Mesenteric fat pad (tissue), 1 donor: Measurements from ENCODE around the gene PATJ. TPM values are rescaled to one million over a fixed set of nuclear protein-coding genes. Genes with fewer than 3 reads are reported as not detected.
"Not testable (repeated sequence)": the region's sequence is repeated elsewhere in the genome, so short reads cannot be mapped to it uniquely, and the experiment has no call there.

Experiments used
- DNase-seq: peaks from one replicate; pipeline ENCODE4 v3.0.0-alpha.2; 2020; ENCODE audit warnings: low spot score
- total RNA-seq: library from RNA; stranded (reverse); fragmentation: NEBNext Ultra II Directional; extraction: Animal tissue kit (Norgen Biotek cat#: 25700); gene quantifications from one replicate; pipeline ENCODE4 v1.2.1, GENCODE V29; 2021
- donor health status: DM: yes; HTN: yes; CAD: no.

Gene PATJ
- total RNA-seq, 1 donor from 2014 or later = 11.1 TPM

- DNase-seq = no peak
These were observed 1.7 kb downstream of the PATJ start for GRCh38 chr1:61743716-61744580.

DNA sequence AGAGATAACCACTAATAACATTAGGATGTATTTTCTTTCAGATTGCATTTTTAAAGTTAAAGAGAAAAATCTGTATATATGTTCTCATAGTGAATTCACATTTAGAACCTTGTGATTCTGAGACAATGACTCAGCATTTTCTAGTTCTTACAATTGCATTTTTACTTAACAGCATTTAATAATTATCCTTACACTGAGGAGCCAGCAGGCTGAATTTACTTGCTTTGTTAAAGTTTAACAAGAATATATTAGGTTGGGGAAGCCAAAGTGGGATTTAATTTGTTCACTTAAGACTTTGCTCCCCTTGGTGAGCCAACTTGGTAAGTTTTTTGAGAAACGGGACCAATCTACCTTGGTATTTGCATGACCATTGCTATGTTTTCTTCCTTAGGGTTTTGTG lies 4.5 kb downstream of the PATJ start:
- no peak for DNase-seq

GRCh38 chr1:61748566-61748965 lies 6.3 kb downstream of the PATJ start:
- no peak for DNase-seq

GRCh38 chr1:61749574-61749973 lies 7.3 kb downstream of the PATJ start:
- no peak for DNase-seq

- no peak for DNase-seq
These were observed 10.7 kb downstream of the PATJ start for GRCh38 chr1:61752921-61753389.

DNA sequence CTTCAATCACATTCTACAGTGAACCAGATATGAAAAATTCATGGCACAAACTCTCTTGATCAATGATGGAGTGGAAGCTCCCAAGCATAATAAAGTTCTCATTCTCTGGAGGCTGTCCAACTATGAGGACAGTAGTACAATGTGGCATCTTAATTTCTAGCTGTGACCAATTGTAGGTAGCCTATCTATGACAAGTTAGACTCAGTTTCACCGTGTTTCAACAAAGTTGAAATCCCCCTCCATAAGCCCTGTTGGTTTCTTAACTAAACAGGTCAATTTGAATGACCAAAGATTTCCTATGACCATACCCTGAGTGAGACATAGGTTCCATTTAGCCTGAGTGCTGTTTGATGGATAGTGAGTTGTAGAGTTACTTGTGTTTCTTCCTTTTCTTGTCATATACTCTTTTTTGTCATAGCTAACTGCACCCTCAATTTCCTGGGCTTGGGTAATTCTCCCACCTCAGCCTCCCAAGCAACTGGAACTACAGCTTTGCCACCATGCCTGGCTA lies 11.8 kb downstream of the PATJ start:
- DNase-seq = no peak

DNA sequence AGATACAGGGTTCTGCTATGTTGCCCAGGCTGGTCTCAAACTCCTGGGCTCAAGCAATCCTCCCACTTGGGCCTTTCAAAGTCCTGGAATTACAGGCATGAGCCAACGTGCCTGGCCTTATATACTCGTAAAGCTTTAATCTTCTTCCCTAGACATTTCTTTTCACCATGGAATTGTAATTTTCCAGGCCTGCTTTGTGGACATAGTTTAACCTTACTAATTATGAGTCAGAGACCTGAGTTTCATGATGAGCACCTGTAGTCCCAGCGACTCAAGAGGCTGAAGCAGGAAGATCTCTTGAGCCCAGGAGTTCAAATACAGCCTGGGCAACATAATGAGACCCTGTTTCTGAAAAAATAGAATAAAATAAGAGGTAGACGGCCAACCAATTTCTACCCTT lies 12.3 kb downstream of the PATJ start:
- DNase-seq = no peak

DNA sequence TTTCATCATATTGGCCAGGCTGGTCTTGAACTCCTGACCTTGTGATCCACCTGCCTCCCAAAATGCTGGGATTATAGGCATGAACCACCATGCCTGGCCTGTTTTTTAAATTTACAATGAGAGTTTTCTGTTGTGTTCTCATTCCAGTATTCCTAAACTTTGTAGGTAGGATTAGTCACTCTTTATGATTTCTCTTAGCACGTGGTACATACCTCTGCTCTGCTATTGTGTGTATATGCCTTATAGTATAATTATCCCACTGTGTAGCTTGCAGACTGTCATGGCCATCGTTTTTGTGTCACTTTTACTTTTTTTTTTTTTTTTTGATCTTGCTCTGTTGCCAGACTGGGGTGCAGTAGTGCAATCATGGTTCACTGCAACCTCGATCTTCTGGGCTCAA lies 14.5 kb downstream of the PATJ start:
- DNase-seq = no peak

GRCh38 chr1:61757950-61758349 lies 15.7 kb downstream of the PATJ start:
- DNase-seq = no peak

DNA sequence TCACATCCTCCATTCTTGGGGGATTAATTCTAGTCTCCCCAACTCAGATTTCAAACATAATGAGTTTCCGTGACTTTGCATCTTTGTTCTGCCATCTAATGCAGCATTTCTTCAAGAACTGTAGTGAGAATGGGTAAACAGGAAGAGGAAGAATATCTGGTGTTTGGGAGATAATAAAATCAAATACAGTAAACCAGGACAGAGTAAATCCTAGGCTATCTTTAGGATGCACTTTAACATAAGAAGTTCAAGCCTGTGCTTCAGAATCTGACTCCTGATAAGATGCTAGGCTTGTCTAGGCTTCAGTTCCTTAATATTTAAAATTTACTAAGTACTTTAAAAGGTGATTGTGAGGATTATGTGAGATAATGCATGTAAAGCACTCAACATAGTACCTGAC lies 27.9 kb downstream of the PATJ start:
- no peak for DNase-seq

DNA sequence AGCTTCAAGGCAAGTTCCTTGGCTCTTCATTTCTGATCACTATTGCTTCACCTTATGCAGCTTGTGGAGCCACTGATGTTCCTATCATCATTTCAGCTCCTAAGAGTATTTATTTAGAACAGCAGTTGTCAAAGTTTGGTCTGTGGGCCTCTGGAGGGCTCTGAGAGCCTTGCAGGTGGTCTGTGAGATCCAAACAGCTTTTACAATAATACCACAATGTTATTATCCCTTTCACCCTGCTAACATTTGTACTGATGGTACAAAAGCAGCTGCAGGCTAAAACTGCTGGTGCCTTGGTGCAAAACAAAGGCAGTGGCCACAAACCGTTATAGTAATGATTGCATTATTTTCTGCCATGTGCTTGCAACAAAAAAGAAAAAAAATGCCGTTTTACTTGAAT lies 33.8 kb downstream of the PATJ start:
- no peak for DNase-seq

- DNase-seq = no peak
These were observed 37.0 kb downstream of the PATJ start for GRCh38 chr1:61779231-61779630.

DNA sequence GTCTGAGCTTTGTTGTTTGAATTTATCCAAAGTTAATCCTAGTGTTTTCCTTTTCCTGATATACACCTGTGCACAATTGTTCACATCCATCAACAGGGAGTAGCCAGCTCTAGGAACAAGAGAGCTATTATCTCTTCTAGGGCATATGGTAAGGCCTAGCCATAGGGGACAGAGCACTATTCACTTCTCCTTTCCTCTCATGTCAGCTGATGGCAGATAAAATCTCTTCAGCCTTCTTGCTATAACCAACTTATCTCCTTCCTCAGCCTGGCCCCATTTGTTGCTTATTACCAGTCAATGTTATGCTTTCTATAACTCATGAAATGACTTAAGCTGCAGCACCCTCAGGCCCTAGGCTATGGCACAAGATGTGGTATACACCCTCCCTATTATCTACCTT lies 38.9 kb downstream of the PATJ start:
- DNase-seq = no peak

- no peak for DNase-seq
These were observed 40.5 kb downstream of the PATJ start for GRCh38 chr1:61782771-61783170.

DNA sequence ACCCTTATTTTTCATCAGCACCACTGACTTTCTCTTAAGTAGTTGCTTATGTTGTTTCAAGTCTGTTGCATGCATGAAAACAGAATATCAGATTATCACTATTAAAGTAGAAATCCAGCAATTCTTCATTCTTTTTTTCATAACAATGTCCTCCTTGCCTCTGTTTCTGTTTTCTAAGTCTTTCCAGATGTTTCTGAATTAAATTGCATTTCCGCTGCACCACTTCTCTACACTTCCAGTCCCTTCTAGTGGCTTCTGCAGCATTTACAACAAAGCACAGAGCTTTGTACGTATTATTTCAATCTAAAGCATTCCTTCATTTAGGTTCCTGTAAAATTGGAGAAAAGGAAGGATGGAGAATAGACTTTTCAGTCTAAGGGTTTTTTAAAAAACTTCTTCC lies 42.4 kb downstream of the PATJ start:
- no peak for DNase-seq

DNA sequence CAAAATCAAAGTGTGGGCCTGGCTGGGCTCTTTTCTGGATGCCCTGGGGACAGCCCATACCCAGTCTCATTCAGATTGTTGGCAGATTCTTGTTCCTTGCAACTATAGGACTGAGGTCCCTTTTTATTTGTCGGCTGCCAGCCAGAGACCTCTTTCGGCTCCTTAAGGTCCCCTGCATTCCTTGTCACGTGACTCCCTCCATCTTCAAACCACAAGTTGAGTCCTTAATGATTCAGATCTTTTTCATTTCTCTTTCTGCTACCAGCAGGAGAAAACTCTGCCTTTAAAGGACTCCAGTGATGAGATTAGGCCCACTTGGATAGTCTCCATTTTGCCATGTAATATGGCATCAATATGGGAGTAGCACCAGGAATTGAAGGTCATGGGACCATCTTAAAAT lies 48.6 kb downstream of the PATJ start:
- DNase-seq = no peak

- no peak for DNase-seq
These were observed 54.9 kb downstream of the PATJ start for GRCh38 chr1:61797045-61797755.

DNA sequence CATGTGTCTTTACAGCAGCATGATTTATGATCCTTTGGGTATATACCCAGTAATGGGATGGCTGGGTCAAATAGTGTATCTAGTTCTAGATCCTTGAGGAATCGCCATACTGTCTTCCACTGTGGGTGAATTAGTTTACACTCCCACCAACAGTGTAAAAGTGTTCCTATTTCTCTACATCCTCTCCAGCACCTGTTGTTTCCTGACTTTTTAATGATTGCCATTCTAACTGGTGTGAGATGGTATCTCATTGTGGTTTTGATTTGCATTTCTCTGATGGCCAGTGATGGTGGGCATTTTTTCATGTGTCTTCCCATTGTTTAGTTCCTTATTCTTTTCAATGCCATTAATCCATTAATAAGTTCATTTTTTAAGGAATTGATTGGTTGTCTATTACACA lies 58.8 kb downstream of the PATJ start:
- DNase-seq = not testable (repeated sequence)

- DNase-seq = no peak
These were observed 65.4 kb downstream of the PATJ start for GRCh38 chr1:61807606-61808140.

DNA sequence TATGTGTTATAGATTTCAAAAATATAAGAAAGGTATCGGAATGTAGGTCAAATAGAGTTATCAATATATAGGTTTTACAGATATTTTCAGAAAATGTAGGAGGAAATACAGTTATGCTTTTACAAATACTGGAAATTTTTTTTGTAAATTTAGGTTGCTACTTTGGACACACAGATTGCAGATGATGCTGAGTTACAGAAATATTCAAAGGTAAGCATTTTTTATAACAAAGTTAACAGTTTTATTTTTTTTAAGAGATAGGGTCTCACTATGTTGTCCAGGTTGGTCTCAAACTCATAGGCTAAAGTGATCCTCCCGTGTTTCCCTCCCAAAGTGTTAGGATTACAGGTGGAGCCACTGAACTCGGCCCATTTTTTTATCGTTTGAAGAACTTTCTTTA lies 66.0 kb downstream of the PATJ start:
- DNase-seq = no peak

- DNase-seq = no peak
These were observed 66.7 kb downstream of the PATJ start for GRCh38 chr1:61808968-61809367.

- DNase-seq = no peak
These were observed 70.6 kb downstream of the PATJ start for GRCh38 chr1:61812916-61813315.
